Astrocyte (in vitro differentiated cells and primary cell): Measurements from ENCODE around the gene RPL28. TPM values are rescaled to one million over a fixed set of nuclear protein-coding genes. Genes with fewer than 3 reads are reported as not detected.

Experiments
- DNase-seq: peaks from one replicate; pipeline ENCODE4 v3.0.0-alpha.2; 2010; ENCODE audit warnings: low read depth
- FAIRE-seq: peaks from 2 replicates; lab custom pipeline; 2011; peaks lifted over from hg19 to GRCh38; lab: Jason Lieb, UNC
- H2AFZ ChIP-seq: 2 replicates; pipeline ENCODE4 v1.6.0; 2012; ENCODE audit warnings: low read depth, low read length, inconsistent platforms
- H3K27ac ChIP-seq: 2 replicates; pipeline ENCODE4 v1.5.1; 2011; ENCODE audit warnings: low read depth, low read length, inconsistent platforms
- H3K27me3 ChIP-seq: 2 replicates; pipeline ENCODE4 v1.6.0; 2011; ENCODE audit warnings: low read length, inconsistent platforms; ENCODE audit not compliant: insufficient read depth
- H3K36me3 ChIP-seq: 2 replicates; pipeline ENCODE4 v1.5.1; 2011; ENCODE audit warnings: low read length, inconsistent platforms; ENCODE audit not compliant: insufficient read depth
- H3K4me1 ChIP-seq: 2 replicates; pipeline ENCODE4 v1.5.1; 2011; ENCODE audit warnings: low read length, inconsistent platforms; ENCODE audit not compliant: insufficient read depth
- H3K4me2 ChIP-seq: 2 replicates; pipeline ENCODE4 v1.6.0; 2012; ENCODE audit warnings: low read length, inconsistent platforms
- H3K4me3 ChIP-seq: 2 replicates; pipeline ENCODE4 v1.5.1; 2011; ENCODE audit warnings: low read depth, mild to moderate bottlenecking, low read length, inconsistent platforms; ENCODE audit not compliant: insufficient read depth
- H3K79me2 ChIP-seq: 2 replicates; pipeline ENCODE4 v1.6.0; 2012; ENCODE audit warnings: mild to moderate bottlenecking, low read length, inconsistent platforms; ENCODE audit not compliant: insufficient read depth
- H3K9ac ChIP-seq: 2 replicates; pipeline ENCODE4 v1.6.0; 2012; ENCODE audit warnings: mild to moderate bottlenecking, low read length, inconsistent platforms
- H3K9me3 ChIP-seq: 2 replicates; pipeline ENCODE4 v1.5.1; 2012; ENCODE audit warnings: low read depth, mild to moderate bottlenecking, low read length, inconsistent platforms; ENCODE audit not compliant: insufficient read depth
- H4K20me1 ChIP-seq: 2 replicates; pipeline ENCODE4 v1.6.0; 2012; ENCODE audit warnings: low read length, inconsistent platforms; ENCODE audit not compliant: insufficient read depth
- H3K27ac Mint-ChIP-seq: one replicate; pipeline ENCODE4 v1.8.0; 2021; ENCODE audit warnings: mild to moderate bottlenecking, mixed read lengths; ENCODE audit not compliant: unreplicated experiment
- H3K27me3 Mint-ChIP-seq: one replicate; pipeline ENCODE4 v1.8.0; 2021; ENCODE audit warnings: low read depth, mixed read lengths; ENCODE audit not compliant: unreplicated experiment
- H3K36me3 Mint-ChIP-seq: one replicate; pipeline ENCODE4 v1.8.0; 2021; ENCODE audit warnings: low read depth, mixed read lengths; ENCODE audit not compliant: unreplicated experiment
- H3K4me1 Mint-ChIP-seq: one replicate; pipeline ENCODE4 v1.8.0; 2021; ENCODE audit warnings: low read depth, mixed read lengths; ENCODE audit not compliant: unreplicated experiment
- H3K4me3 Mint-ChIP-seq: one replicate; pipeline ENCODE4 v1.8.0; 2021; ENCODE audit warnings: mild to moderate bottlenecking, moderate library complexity, mixed read lengths; ENCODE audit not compliant: unreplicated experiment
- H3K9me3 Mint-ChIP-seq: one replicate; pipeline ENCODE4 v1.8.0; 2021; ENCODE audit warnings: mild to moderate bottlenecking, mixed read lengths; ENCODE audit not compliant: unreplicated experiment
- CTCF ChIP-seq: IDR thresholded peaks from 2 replicates; pipeline ENCODE4 v1.5.1; 2011; ENCODE audit warnings: low read depth, mild to moderate bottlenecking, inconsistent platforms, low read length, moderate library complexity; ENCODE audit not compliant: insufficient read depth
- EZH2 ChIP-seq: IDR thresholded peaks from 2 replicates; pipeline ENCODE4 v1.6.1; 2012; ENCODE audit warnings: mild to moderate bottlenecking, low read length, inconsistent platforms; ENCODE audit not compliant: insufficient read depth
- total RNA-seq: library from RNA; stranded (reverse); gene quantifications from 2 replicates; pipeline ENCODE4 v1.2.1, GENCODE V29; 2021

Gene RPL28
- total RNA-seq, 1 donor from 2014 or later: 2,072 TPM

GRCh38 chr19:55443045-55443823 is 57.5 kb downstream of the RPL28 start, which contains the start of gene SHISA7:
TSS of gene SHISA7 (minus strand) at chr19:55443300. CDS start at chr19:55442863, 437 bp downstream.
- Histone ChIP-seq H3K9me3 (peaks cover 4% of the 10 kb centered on the region), H3K27ac (no peak within 1 kb of the TSS), H3K9ac (no peak within 1 kb of the TSS), H3K4me3 (no peak within 1 kb of the TSS), H4K20me1 (no peaks in the 10 kb centered on the region), H2AFZ (no peak within 1 kb of the TSS), H3K79me2 (no peaks in the 10 kb centered on the region), H3K4me2 (no peak within 1 kb of the TSS), H3K4me1 (no peaks in the 10 kb centered on the region), H3K27me3 (peaks cover 57% of the 10 kb centered on the region), H3K36me3 (no peaks in the 10 kb centered on the region)
- peaks cover 10% of the 10 kb centered on the region for H3K9me3 Mint-ChIP-seq
- H3K36me3 Mint-ChIP-seq: no peaks in the 10 kb centered on the region
- no peak within 1 kb of the TSS for H3K4me3 Mint-ChIP-seq
- DNase-seq: no peak
- H3K27me3 Mint-ChIP-seq: peaks cover 69% of the 10 kb centered on the region
- no peak within 1 kb of the TSS for H3K27ac Mint-ChIP-seq
- TF ChIP-seq EZH2 (peak; percentile 71), CTCF (no peak)
- no peak for FAIRE-seq
- H3K4me1 Mint-ChIP-seq: no peaks in the 10 kb centered on the region

GRCh38 chr19:55443824-55444480 is 58.2 kb downstream of the RPL28 start:
- Mint-ChIP-seq H3K9me3 (peaks cover 10% of the 10 kb centered on the region), H3K27me3 (peaks cover 62% of the 10 kb centered on the region), H3K36me3 (no peaks in the 10 kb centered on the region), H3K4me3 (no peak overlapping the region), H3K4me1 (no peaks in the 10 kb centered on the region), H3K27ac (no peak overlapping the region)
- TF ChIP-seq CTCF (no peak), EZH2 (peak; percentile 23)
- Histone ChIP-seq H3K36me3 (no peaks in the 10 kb centered on the region), H3K9ac (no peak overlapping the region), H3K4me2 (no peak overlapping the region), H4K20me1 (no peaks in the 10 kb centered on the region), H3K9me3 (peaks cover 4% of the 10 kb centered on the region), H3K27ac (no peak overlapping the region), H3K79me2 (no peaks in the 10 kb centered on the region), H2AFZ (no peak overlapping the region), H3K4me3 (no peak overlapping the region), H3K27me3 (peaks cover 52% of the 10 kb centered on the region), H3K4me1 (no peaks in the 10 kb centered on the region)
- no peak for FAIRE-seq
- DNase-seq: no peak
